ENCODE data around the gene COQ8A.

GRCh38 chr1:227016990-227017389, 76.9 kb downstream of the COQ8A start:
- TF ChIP-seq CTCF (IDR thresholded peaks at IDR 0.05) = no peak
- no peak for TF ChIP-seq POLR2AphosphoS5 (IDR thresholded peaks at IDR 0.05)
- TF ChIP-seq POLR2A (IDR thresholded peaks at IDR 0.05) = no peak
- TF ChIP-seq EP300 (IDR thresholded peaks at IDR 0.05) = no peak
